A549 (cell line): ENCODE results near the gene IGSF22.

Source experiments
- CHD4 ChIP-seq: fragments of 200-600 bp; sonication (generic); IDR thresholded peaks from 2 replicates; pipeline ENCODE4 v1.6.1; 2016; ENCODE audit warnings: antibody characterized with exemption, mild to moderate bottlenecking, borderline replicate concordance
- CTCF ChIP-seq: fragments of >200 bp; sonication (Bioruptor Twin); formaldehyde crosslinking; IDR thresholded peaks from 3 replicates; pipeline ENCODE4 v1.5.1; 2016
- GATA3 ChIP-seq: IDR thresholded peaks from 2 replicates; pipeline ENCODE4 v1.6.1; 2012; ENCODE audit warnings: borderline replicate concordance
- HOXA7 ChIP-seq: fragments of 250-450 bp; sonication (Bioruptor Pico); IDR thresholded peaks from 2 replicates; pipeline ENCODE4 v1.5.0; 2020; ENCODE audit warnings: mild to moderate bottlenecking, moderate library complexity
- NR3C1 ChIP-seq: fragments of >200 bp; sonication (Bioruptor Twin); formaldehyde crosslinking; IDR thresholded peaks from 3 replicates; pipeline ENCODE4 v1.6.1; 2017
- PBX3 ChIP-seq: IDR thresholded peaks from 2 replicates; pipeline ENCODE4 v1.6.1; 2012
- POLR2AphosphoS2 ChIP-seq: conservative IDR thresholded peaks from 2 replicates; pipeline ENCODE4 v1.6.1; 2012; ENCODE audit warnings: low read length, improper control_type of control experiment, inconsistent platforms
- REST ChIP-seq: fragments of 200-600 bp; sonication (generic); IDR thresholded peaks from 2 replicates; pipeline ENCODE4 v1.6.1; 2016; ENCODE audit warnings: antibody characterized with exemption, mild to moderate bottlenecking, moderate library complexity
- SMC3 ChIP-seq: fragments of >200 bp; sonication (Bioruptor Twin); formaldehyde crosslinking; IDR thresholded peaks from 3 replicates; pipeline ENCODE4 v1.6.1; 2018; ENCODE audit warnings: inconsistent platforms
- TP53 ChIP-seq: fragments of 250-450 bp; sonication (Bioruptor Pico); IDR thresholded peaks from 2 replicates; pipeline ENCODE4 v1.5.0; 2021; ENCODE audit warnings: mild to moderate bottlenecking, moderate library complexity

GRCh38 chr11:18771266-18772035, 45.5 kb upstream of the IGSF22 start:
- TF ChIP-seq PBX3 = no peak
- no peak for TF ChIP-seq CHD4
- no peak for TF ChIP-seq SMC3
- TF ChIP-seq NR3C1 = no peak
- TF ChIP-seq POLR2AphosphoS2 = no peak
- no peak for TF ChIP-seq CTCF
- no peak for TF ChIP-seq HOXA7 (CRISPR knock-in tag)
- TF ChIP-seq TP53 (CRISPR knock-in tag) = no peak
- no peak for TF ChIP-seq REST
- TF ChIP-seq GATA3 = no peak
